Upper lobe of left lung (tissue), 6 donors: Measurements from ENCODE around the gene LMTK3. TPM values are rescaled to one million over a fixed set of nuclear protein-coding genes. Genes with fewer than 3 reads are reported as not detected.
A peak's percentile ranks its signal among the peaks of the same experiment; 100 is the strongest.

Source experiments
- ATAC-seq, 2 donors: fragments of 200-7000 bp; cut with Tn5 transposase; one replicate each; pipeline ENCODE4 v1.9.1; 2022; ENCODE audit warnings: mild to moderate bottlenecking in 2 of 2, moderate library complexity in 2 of 2; ENCODE audit not compliant: low FRiP score in 2 of 2
- DNase-seq, 2 donors: peaks; one replicate each; pipeline ENCODE4 v3.0.0-alpha.2; 2019 to 2020
- H3K27ac ChIP-seq, 4 donors: fragments of 200-600 bp; sonication (generic); one replicate each; pipeline ENCODE4 v1.5.1; 2016 to 2019
- H3K27me3 ChIP-seq, 4 donors: fragments of 200-600 bp; sonication (generic); one replicate each; pipeline ENCODE4 v1.5.1; 2017 to 2019
- H3K36me3 ChIP-seq, 4 donors: fragments of 200-600 bp; sonication (generic); one replicate each; pipeline ENCODE4 v1.5.1; 2016 to 2019
- H3K4me1 ChIP-seq, 4 donors: fragments of 200-600 bp; sonication (generic); one replicate each; pipeline ENCODE4 v1.5.1; 2018 to 2019
- H3K4me3 ChIP-seq, 4 donors: fragments of 200-600 bp; sonication (generic); one replicate each; pipeline ENCODE4 v1.5.1; 2017 to 2019; ENCODE audit warnings: mild to moderate bottlenecking in 2 of 4, moderate library complexity in 1 of 4
- H3K9me3 ChIP-seq, 4 donors: fragments of 200-600 bp; sonication (generic); one replicate each; pipeline ENCODE4 v1.5.1; 2018 to 2019
- EP300 ChIP-seq, 4 donors: sonication (generic); formaldehyde crosslinking; IDR thresholded peaks; one replicate each; pipeline ENCODE4 v1.5.1; 2017; ENCODE audit warnings: antibody characterized with exemption in 4 of 4, control low read depth in 2 of 4
- POLR2A ChIP-seq, 4 donors: fragments of 450-650 bp; IDR thresholded peaks; one replicate each; pipeline ENCODE4 v1.5.1; 2016 to 2017; ENCODE audit warnings: antibody characterized with exemption in 4 of 4, mild to moderate bottlenecking in 2 of 4
- POLR2AphosphoS5 ChIP-seq, 2 donors: sonication (generic); formaldehyde crosslinking; IDR thresholded peaks; one replicate each; pipeline ENCODE4 v1.5.1; 2017; ENCODE audit warnings: antibody characterized with exemption in 2 of 2
- WGBS, 2 donors: methylation state at CpG; one replicate each; pipeline ENCODE4 v1.1.5; 2017 to 2018; 5-methylcytosine and 5-hydroxymethylcytosine counted together
- total RNA-seq, 6 donors: library from RNA; depleted of rRNA in 4 of 6; stranded (reverse); fragments of >200 nt in 4 of 6; gene quantifications; one replicate each; pipeline versions ENCODE4 v1.1.0 to v1.2.1, GENCODE V29; 2016 to 2021
- TF ChIP-seq, protein P1 (sequence below), 6 experiments: fragments of 450-650 bp in 4 of 6; fragments of 200-600 bp in 2 of 6; sonication (generic) in 2 of 6; IDR thresholded peaks; one replicate each; pipeline ENCODE4 v1.5.1; 2016 to 2019; ENCODE audit warnings: antibody characterized with exemption in 6 of 6
- donor health status: DM: no; HTN: no; CAD: no; lungs with moderate emphysema.
- donor health status: DM: no; HTN: yes; CAD: no; lungs with severe emphysema.

LMTK3 gene
- total RNA-seq, 6 donors from 2014 or later = 4.9 to 45.1 (median 13.1) TPM

DNA sequence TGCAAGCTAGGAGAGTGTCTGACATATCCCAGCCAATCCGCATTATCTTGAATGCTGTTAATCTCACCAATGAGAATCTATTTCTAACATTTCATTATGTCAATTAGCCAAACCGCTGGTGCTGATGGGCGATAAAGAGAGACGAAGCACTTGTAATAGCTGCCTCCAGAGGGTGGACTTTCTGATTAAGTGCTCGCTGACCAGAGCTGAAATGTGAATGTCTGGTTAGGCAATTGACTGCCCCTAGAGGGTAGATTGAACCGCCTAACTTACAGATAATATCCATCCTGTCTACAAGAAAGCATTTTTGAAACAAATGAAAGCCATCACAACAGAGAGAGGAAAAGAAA, 66.4 kb downstream of the LMTK3 start:
- peaks cover 0 to 33% (median 26%) of the 10 kb centered on the region in 4 donors for H3K36me3 ChIP-seq
- peaks cover 0 to 23% (median 9%) of the 10 kb centered on the region in 4 donors for H3K27me3 ChIP-seq
- H3K4me1 ChIP-seq = peaks cover 21 to 35% (median 25%) of the 10 kb centered on the region in 4 donors
- 6 to 10% methylated on average over 6 of the region's 6 CpGs for WGBS, 2 donors
- ATAC-seq (peak; percentile 28 to 86), DNase-seq (no peak)
- H3K9me3 ChIP-seq = no peaks in the 10 kb centered on the region
- H3K27ac ChIP-seq = peak overlapping the region; percentile 87 to 92 (median 88)
- H3K4me3 ChIP-seq = peak overlapping the region; percentile 77 to 97 (median 90)
- TF ChIP-seq, protein P1, sequence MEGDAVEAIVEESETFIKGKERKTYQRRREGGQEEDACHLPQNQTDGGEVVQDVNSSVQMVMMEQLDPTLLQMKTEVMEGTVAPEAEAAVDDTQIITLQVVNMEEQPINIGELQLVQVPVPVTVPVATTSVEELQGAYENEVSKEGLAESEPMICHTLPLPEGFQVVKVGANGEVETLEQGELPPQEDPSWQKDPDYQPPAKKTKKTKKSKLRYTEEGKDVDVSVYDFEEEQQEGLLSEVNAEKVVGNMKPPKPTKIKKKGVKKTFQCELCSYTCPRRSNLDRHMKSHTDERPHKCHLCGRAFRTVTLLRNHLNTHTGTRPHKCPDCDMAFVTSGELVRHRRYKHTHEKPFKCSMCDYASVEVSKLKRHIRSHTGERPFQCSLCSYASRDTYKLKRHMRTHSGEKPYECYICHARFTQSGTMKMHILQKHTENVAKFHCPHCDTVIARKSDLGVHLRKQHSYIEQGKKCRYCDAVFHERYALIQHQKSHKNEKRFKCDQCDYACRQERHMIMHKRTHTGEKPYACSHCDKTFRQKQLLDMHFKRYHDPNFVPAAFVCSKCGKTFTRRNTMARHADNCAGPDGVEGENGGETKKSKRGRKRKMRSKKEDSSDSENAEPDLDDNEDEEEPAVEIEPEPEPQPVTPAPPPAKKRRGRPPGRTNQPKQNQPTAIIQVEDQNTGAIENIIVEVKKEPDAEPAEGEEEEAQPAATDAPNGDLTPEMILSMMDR (IDR thresholded peaks at IDR 0.05) = peak in 5 of 6 experiments; percentile 15 to 56 (median 38)
- TF ChIP-seq EP300 (IDR thresholded peaks at IDR 0.05) = no peak

DNA sequence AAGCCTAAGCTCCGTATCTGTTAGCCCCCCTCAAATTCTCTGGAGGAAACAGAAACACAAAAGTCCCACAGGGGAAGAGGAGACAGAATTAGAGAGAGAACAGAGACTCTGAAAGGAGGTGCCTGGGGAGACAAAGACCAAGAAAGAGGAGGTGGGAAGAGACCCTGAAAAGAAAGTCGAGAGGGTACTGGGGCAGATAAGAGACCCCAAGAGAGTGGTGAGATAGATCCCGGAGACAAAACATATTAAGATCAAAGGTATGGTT, 66.8 kb downstream of the LMTK3 start:
- TF ChIP-seq POLR2A (IDR thresholded peaks at IDR 0.05) = no peak
- TF ChIP-seq, protein P1 (IDR thresholded peaks at IDR 0.05) = no peak
- TF ChIP-seq EP300 (IDR thresholded peaks at IDR 0.05) = no peak
- 33 to 43% methylated on average over 3 of the region's 3 CpGs for WGBS, 2 donors
- Histone ChIP-seq H3K4me1 (peaks cover 21 to 35% (median 25%) of the 10 kb centered on the region in 4 donors), H3K27me3 (peaks cover 0 to 23% (median 9%) of the 10 kb centered on the region in 4 donors), H3K4me3 (peak overlapping the region in 3 of 4 donors; percentile 77 to 97 (median 92)), H3K9me3 (no peaks in the 10 kb centered on the region), H3K36me3 (peaks cover 0 to 29% (median 23%) of the 10 kb centered on the region in 4 donors), H3K27ac (peak overlapping the region in 3 of 4 donors; percentile 87 to 92 (median 89))
- no peak for DNase-seq
- no peak for ATAC-seq

DNA sequence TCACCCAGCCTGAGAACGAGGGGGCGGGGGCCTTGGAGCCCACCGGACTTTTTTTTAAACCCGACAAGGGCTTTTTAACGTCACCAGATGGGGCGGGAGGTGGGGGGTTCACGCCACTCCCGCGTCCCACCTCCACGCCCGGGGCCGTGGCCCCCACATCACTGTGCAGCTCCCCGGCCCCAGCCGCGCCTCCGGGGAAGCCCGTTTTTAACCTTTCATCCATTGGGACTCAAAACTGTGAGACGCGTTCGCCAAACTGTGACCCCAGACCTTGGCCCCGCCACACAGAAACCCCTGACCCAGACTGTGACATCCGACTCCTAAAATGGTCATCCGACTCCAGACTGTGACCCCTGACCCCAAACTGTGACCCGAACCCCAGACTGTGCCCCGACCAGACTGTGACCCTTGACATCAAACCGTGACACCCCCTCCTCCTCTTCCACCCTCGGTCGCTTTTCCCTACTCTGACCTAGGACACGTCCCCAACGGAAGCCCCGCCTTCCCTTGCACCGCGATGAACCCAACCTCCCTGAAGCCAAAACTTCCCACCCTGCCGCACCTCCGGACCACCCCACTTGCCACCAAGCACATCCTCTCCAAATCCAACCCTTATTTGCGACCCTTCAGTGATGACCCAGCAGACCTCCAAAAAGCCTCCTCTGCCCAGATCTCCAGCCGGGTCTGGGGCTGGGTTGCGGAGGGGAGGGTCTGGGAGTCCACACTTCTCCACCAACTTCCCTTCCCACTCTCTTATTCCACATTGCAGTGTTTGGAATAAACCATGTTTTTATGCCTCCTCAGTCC, 67.3 kb downstream of the LMTK3 start:
- WGBS, 2 donors = 18 to 20% methylated on average over 16 to 38 of the region's 38 CpGs
- peak overlapping the region in 1 of 4 donors; percentile 92 for H3K27ac ChIP-seq
- ATAC-seq (no peak), DNase-seq (peak in 1 of 2 donors; percentile 75)
- peaks cover 0 to 23% (median 9%) of the 10 kb centered on the region in 4 donors for H3K27me3 ChIP-seq
- H3K4me3 ChIP-seq = peak overlapping the region in 3 of 4 donors; percentile 77 to 97 (median 92)
- H3K4me1 ChIP-seq = peaks cover 21 to 35% (median 25%) of the 10 kb centered on the region in 4 donors
- H3K9me3 ChIP-seq = no peaks in the 10 kb centered on the region
- peaks cover 0 to 24% (median 18%) of the 10 kb centered on the region in 4 donors for H3K36me3 ChIP-seq
- TF ChIP-seq, protein P1 (IDR thresholded peaks at IDR 0.05) = no peak
- TF ChIP-seq POLR2A (IDR thresholded peaks at IDR 0.05) = no peak

DNA sequence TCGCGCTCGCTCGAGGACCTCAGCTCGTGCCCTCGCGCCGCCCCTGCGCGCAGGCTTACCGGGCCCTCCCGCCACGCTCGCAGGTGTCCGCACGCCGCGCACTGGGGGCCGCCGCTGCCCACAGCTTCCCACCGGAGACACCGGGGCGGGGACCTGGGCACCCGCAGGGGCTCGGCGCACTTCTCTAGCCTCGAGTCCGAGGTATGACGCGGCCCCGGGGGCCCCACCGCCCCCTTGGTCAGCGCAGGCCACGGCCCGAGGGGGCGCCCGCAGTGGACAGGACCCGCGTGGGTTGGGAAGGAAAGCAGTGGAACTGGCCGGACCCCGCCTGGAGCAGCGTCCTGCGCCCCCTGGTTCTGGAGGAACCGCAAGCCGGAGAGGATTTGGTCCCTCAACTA, 67.9 kb downstream of the LMTK3 start:
- Histone ChIP-seq H3K4me3 (peak overlapping the region in 3 of 4 donors; percentile 77 to 97 (median 92)), H3K4me1 (peaks cover 21 to 35% (median 25%) of the 10 kb centered on the region in 4 donors)
- peak in 1 of 2 donors; percentile 88 for DNase-seq

More for the DNA sequence above, 67.9 kb downstream of the LMTK3 start:
- no peak for TF ChIP-seq POLR2A (IDR thresholded peaks at IDR 0.05)
- no peak for TF ChIP-seq EP300 (IDR thresholded peaks at IDR 0.05)
- TF ChIP-seq POLR2AphosphoS5 (IDR thresholded peaks at IDR 0.05) = no peak
- TF ChIP-seq, protein P1 (IDR thresholded peaks at IDR 0.05) = no peak
- Histone ChIP-seq H3K27me3 (peaks cover 0 to 23% (median 9%) of the 10 kb centered on the region in 4 donors), H3K36me3 (peaks cover 0 to 18% (median 14%) of the 10 kb centered on the region in 4 donors), H3K9me3 (no peaks in the 10 kb centered on the region), H3K27ac (no peak overlapping the region)
- 11 to 12% methylated on average over 3 to 8 of the region's 45 CpGs for whole genome bisulfite sequencing, 2 donors
- no peak for ATAC-seq
